Ascending aorta (tissue), 2 donors: ENCODE results near the gene ID2. TPM values are rescaled to one million over a fixed set of nuclear protein-coding genes. Genes with fewer than 3 reads are reported as not detected.

Experiments used
- DNase-seq, 2 donors: peaks; one replicate each; pipeline ENCODE4 v3.0.0-alpha.2; 2019; ENCODE audit warnings: low spot score in 2 of 2
- H3K27ac ChIP-seq, 2 donors: fragments of 200-600 bp; sonication (generic); one replicate each; pipeline ENCODE4 v1.5.1; 2016 to 2017; ENCODE audit warnings: mild to moderate bottlenecking in 1 of 2
- H3K27me3 ChIP-seq: fragments of 200-600 bp; sonication (generic); one replicate; pipeline ENCODE4 v1.5.1; 2017
- H3K36me3 ChIP-seq, 2 donors: fragments of 200-600 bp; sonication (generic); one replicate each; pipeline ENCODE4 v1.5.1; 2016
- H3K4me1 ChIP-seq, 2 donors: fragments of 200-600 bp; sonication (generic); one replicate each; pipeline ENCODE4 v1.5.1; 2016 to 2017; ENCODE audit warnings: mild to moderate bottlenecking in 1 of 2
- H3K4me3 ChIP-seq, 2 donors: fragments of 200-600 bp; sonication (generic); one replicate each; pipeline ENCODE4 v1.5.1; 2016 to 2017; ENCODE audit warnings: mild to moderate bottlenecking in 1 of 2
- H3K9me3 ChIP-seq, 2 donors: fragments of 200-600 bp; sonication (generic); one replicate each; pipeline ENCODE4 v1.5.1; 2016
- CTCF ChIP-seq, 3 experiments: fragments of 200-600 bp in 2 of 3; fragments of 450-650 bp in 1 of 3; sonication (generic) in 2 of 3; IDR thresholded peaks; one replicate each; pipeline ENCODE4 v1.5.1; 2016 to 2019; ENCODE audit warnings: antibody characterized with exemption in 3 of 3, mild to moderate bottlenecking in 1 of 3, moderate library complexity in 1 of 3
- intact Hi-C: fragments of 100-400 bp; cut with DNase I; formaldehyde crosslinking; loops from one replicate; pipeline ENCODE4 v1.15.1; 2023
- total RNA-seq: library from RNA; depleted of rRNA; stranded (reverse); fragments of >200 nt; gene quantifications from one replicate; pipeline ENCODE4 v1.1.0, GENCODE V29; 2016

Gene ID2
- total RNA-seq, 1 donor from 2014 or later, result 752 TPM

DNA sequence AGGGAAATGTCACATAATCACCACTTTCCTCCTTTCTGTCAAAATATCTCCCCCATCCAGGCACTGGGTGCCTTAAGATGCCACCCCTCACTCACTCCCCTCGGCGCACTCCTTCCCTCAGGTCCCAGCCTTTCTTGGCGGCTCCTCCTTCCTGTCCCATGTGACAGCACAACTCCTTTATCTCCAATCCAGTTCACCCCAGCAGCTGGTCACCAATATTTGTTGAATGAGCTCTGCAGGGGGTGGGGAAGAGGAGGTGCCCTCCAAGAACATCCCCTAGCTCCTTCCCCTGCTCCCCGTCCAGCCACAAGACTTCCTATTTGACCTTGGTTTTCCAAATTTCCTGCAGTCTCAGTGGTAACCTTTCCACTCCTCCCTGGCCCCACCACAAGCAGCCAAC lies 31.6 kb upstream of the ID2 start:
- H3K4me1 ChIP-seq, result no peaks in the 10 kb centered on the region
- TF ChIP-seq CTCF (IDR thresholded peaks at IDR 0.05), result no peak
- H3K27ac ChIP-seq, result no peak overlapping the region
- no peaks in the 10 kb centered on the region for H3K27me3 ChIP-seq
- no peak overlapping the region for H3K4me3 ChIP-seq
- no peak for DNase-seq
- H3K36me3 ChIP-seq, result no peaks in the 10 kb centered on the region
- intact Hi-C loops, result no loop called here
- no peaks in the 10 kb centered on the region for H3K9me3 ChIP-seq

- H3K27me3 ChIP-seq, result no peaks in the 10 kb centered on the region
- intact Hi-C loops, result no loop called here
- no peak for DNase-seq
- no peaks in the 10 kb centered on the region for H3K4me1 ChIP-seq
- no peak overlapping the region for H3K4me3 ChIP-seq
- TF ChIP-seq CTCF (IDR thresholded peaks at IDR 0.05), result no peak
- no peaks in the 10 kb centered on the region for H3K9me3 ChIP-seq
- H3K36me3 ChIP-seq, result no peaks in the 10 kb centered on the region
- no peak overlapping the region for H3K27ac ChIP-seq
Observed at GRCh38 chr2:8652774-8653426, 29.0 kb upstream of the ID2 start.

DNA sequence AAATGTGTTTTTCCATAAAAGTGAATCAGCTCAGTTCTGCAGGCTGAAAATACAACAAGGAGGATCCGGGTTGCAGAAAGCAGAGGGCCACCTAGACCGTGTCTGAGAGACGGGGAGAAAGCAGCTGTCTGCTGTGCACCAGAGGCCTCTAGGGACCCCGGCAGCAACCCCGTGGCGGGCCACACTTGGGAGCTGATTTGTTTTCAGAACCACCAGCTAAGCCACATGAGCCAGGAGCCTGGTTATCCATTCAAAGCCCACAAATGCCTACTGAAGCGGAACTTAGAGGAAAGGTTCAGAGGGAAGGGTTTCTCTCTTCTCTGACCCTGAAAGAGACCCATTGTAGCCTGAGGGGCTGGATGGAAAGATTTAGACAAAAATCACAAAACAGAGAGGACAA lies 28.4 kb upstream of the ID2 start:
- Histone ChIP-seq H3K27ac (no peak overlapping the region), H3K27me3 (no peaks in the 10 kb centered on the region), H3K4me3 (no peak overlapping the region), H3K9me3 (no peaks in the 10 kb centered on the region), H3K4me1 (no peaks in the 10 kb centered on the region), H3K36me3 (no peaks in the 10 kb centered on the region)
- no peak for TF ChIP-seq CTCF (IDR thresholded peaks at IDR 0.05)
- intact Hi-C loops, result no loop called here
- no peak for DNase-seq

DNA sequence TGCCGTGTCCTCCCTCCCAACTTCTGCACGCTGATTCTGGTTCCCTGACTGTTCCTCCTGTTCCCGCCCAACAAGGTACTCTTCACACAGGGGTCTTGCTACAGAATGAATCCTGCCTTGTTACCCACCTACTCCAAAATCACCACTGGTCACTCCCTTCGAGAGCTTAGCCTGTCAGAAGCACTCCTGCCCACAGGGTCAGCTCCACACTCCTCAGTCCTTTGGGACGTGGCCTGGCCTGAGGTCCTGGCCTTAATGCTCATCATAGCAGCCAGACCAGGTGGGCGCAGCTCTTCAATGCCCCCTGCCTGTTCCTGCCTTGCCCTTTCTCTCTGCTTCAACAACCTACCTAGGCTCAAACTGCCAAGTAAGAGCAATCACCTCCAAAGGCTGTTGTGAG lies 27.8 kb upstream of the ID2 start:
- intact Hi-C loops, result no loop called here
- Histone ChIP-seq H3K4me1 (no peaks in the 10 kb centered on the region), H3K36me3 (no peaks in the 10 kb centered on the region), H3K27me3 (no peaks in the 10 kb centered on the region), H3K9me3 (no peaks in the 10 kb centered on the region), H3K4me3 (no peak overlapping the region), H3K27ac (no peak overlapping the region)
- no peak for TF ChIP-seq CTCF (IDR thresholded peaks at IDR 0.05)
- no peak for DNase-seq

DNA sequence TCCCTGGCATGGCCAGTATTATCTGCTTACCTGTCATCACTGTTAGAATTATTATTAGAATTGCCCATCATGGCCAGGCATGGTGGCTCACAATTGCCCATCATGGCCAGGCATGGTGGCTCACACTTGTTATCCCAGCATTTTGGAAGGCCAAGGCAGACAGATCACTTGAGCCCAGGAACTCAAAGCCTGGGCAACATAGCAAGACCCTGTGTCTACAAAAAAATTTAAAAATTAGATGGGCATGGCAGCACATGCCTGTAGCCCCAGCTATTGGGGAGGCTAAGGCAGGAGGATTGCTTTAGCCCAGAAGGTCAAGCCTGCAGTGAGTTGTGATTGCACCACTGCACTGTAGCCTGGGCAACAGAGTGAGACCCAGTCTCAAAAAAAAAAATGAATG lies 27.4 kb upstream of the ID2 start:
- Histone ChIP-seq H3K27me3 (no peaks in the 10 kb centered on the region), H3K4me3 (no peak overlapping the region), H3K36me3 (no peaks in the 10 kb centered on the region), H3K9me3 (no peaks in the 10 kb centered on the region), H3K4me1 (no peaks in the 10 kb centered on the region), H3K27ac (no peak overlapping the region)
- no peak for TF ChIP-seq CTCF (IDR thresholded peaks at IDR 0.05)
- intact Hi-C loops, result no loop called here
- no peak for DNase-seq

DNA sequence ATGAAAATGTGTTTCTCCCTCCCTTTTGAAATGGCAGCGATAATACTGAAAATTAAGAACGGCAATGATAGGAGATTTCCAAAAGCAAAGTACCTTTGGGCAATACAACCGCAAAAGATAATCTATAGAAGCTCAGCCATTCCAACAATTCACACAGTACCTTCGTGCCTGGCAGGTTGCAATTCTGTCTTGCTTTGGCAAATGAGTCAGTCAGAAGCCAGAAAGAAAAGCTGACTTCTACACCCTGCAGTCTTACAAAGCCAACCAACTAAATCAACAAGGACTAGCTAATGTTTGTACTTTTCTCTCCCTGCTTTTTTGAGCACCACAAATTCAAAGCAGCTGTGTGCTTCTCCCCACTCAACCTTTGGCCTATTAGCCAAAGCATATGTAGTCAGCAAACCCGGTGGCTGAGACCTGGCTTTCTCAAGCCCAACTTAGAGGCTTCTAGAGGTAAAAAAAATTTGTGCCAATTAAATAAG lies 25.7 kb upstream of the ID2 start:
- intact Hi-C loops, result no loop called here
- no peak overlapping the region for H3K4me3 ChIP-seq
- no peaks in the 10 kb centered on the region for H3K9me3 ChIP-seq
- no peak for TF ChIP-seq CTCF (IDR thresholded peaks at IDR 0.05)
- H3K27me3 ChIP-seq, result no peaks in the 10 kb centered on the region
- no peak overlapping the region for H3K27ac ChIP-seq
- no peak for DNase-seq
- H3K4me1 ChIP-seq, result no peaks in the 10 kb centered on the region
- H3K36me3 ChIP-seq, result no peaks in the 10 kb centered on the region
